ENCODE results near the gene VSTM4.

- TF ChIP-seq, protein P1, sequence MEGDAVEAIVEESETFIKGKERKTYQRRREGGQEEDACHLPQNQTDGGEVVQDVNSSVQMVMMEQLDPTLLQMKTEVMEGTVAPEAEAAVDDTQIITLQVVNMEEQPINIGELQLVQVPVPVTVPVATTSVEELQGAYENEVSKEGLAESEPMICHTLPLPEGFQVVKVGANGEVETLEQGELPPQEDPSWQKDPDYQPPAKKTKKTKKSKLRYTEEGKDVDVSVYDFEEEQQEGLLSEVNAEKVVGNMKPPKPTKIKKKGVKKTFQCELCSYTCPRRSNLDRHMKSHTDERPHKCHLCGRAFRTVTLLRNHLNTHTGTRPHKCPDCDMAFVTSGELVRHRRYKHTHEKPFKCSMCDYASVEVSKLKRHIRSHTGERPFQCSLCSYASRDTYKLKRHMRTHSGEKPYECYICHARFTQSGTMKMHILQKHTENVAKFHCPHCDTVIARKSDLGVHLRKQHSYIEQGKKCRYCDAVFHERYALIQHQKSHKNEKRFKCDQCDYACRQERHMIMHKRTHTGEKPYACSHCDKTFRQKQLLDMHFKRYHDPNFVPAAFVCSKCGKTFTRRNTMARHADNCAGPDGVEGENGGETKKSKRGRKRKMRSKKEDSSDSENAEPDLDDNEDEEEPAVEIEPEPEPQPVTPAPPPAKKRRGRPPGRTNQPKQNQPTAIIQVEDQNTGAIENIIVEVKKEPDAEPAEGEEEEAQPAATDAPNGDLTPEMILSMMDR (IDR thresholded peaks at IDR 0.05; ENCODE audit: poor library complexity), result no peak
- TF ChIP-seq EZH2 (IDR thresholded peaks at IDR 0.05; ENCODE audit: borderline replicate concordance), result no peak
Measured at GRCh38 chr10:49096890-49097445, 18.4 kb downstream of the VSTM4 start.

All from hepatocyte (in vitro differentiated cells).